ENCODE measurements around the gene XIRP1.

XIRP1 gene

DNA sequence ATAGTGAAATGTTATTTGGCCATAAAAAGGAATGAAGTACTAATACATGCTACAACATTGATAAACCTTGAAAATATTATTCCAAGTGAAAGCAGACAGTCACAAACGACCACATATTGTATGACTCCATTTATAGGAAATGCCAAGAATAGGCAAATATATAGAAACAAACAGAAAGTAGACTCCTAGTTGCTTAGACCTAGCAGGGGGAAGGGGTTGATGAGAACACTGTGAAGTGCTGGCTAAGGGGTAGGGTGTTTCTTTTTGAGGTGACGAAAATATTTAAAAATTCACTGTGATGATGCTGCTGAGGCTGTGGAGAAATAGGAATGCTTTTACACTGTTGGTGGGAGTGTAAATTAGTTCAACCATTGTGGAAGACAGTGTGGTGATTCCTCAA lies 30.5 kb upstream of the XIRP1 start:
- no peak overlapping the region for H3K4me3 ChIP-seq (ENCODE audit: low read length in 2 of 2)
- H3K9me3 ChIP-seq (ENCODE audit: control insufficient read depth in 2 of 2, low read length in 2 of 2): no peaks in the 10 kb centered on the region
- no peak overlapping the region for H3K9ac ChIP-seq (ENCODE audit: low read length in 2 of 2)
- H3K36me3 ChIP-seq (ENCODE audit: control insufficient read depth in 2 of 2, insufficient read depth in 2 of 2, low read length in 2 of 2): no peaks in the 10 kb centered on the region
- H3K27ac ChIP-seq (ENCODE audit: low read length): no peak overlapping the region
- H3K27me3 ChIP-seq (ENCODE audit: control insufficient read depth in 1 of 2, insufficient read depth in 2 of 2, low read length in 2 of 2): peaks cover 2 to 4% of the 10 kb centered on the region in 2 donors
- no peaks in the 10 kb centered on the region for H3K4me1 ChIP-seq (ENCODE audit: control insufficient read depth, insufficient read depth, low read length)

DNA sequence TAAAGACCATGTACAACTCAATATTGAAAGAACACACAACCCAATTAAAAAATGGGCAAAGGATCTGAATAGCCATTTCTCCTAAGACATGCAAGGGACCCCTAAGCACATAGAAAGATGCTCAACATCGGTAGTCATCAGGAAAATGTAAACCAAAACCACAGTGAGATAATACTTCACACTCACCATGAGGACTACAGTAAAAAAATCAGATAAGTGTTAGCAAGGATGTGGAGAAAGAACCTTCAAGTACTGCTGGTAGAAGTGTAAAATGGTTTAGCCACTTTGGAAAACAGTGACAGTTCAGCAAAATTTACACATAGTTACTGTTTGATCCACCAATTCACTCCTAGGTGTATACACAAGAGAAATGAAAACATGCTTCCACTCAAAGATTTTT lies 30.1 kb upstream of the XIRP1 start:
- H3K9ac ChIP-seq (ENCODE audit: low read length in 2 of 2): no peak overlapping the region
- H3K27ac ChIP-seq (ENCODE audit: low read length): no peak overlapping the region
- H3K4me1 ChIP-seq (ENCODE audit: control insufficient read depth, insufficient read depth, low read length): no peaks in the 10 kb centered on the region
- no peak overlapping the region for H3K4me3 ChIP-seq (ENCODE audit: low read length in 2 of 2)
- no peaks in the 10 kb centered on the region for H3K9me3 ChIP-seq (ENCODE audit: control insufficient read depth in 2 of 2, low read length in 2 of 2)
- no peaks in the 10 kb centered on the region for H3K36me3 ChIP-seq (ENCODE audit: control insufficient read depth in 2 of 2, insufficient read depth in 2 of 2, low read length in 2 of 2)
- peaks cover 3 to 4% of the 10 kb centered on the region in 2 donors for H3K27me3 ChIP-seq (ENCODE audit: control insufficient read depth in 1 of 2, insufficient read depth in 2 of 2, low read length in 2 of 2)

DNA sequence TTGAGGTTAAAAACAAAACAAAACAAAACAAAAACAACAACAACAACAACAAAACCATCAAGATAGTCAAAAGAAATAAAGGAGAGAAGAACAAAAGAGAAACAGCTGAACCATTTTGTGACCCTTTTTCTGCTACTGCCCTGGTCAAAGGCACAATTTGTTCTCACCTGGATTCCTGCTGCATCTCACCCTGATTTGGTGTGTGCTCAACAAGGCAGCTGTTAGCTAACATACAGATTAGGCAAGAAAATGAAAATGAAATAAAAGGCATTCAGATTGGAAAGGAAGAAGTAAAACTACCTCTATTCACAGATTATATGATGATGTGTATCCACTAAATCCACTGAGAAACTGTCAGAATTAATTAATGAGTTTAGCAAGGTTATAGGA lies 28.7 kb upstream of the XIRP1 start:
- Histone ChIP-seq H3K4me1 (ENCODE audit: control insufficient read depth, insufficient read depth, low read length) (no peaks in the 10 kb centered on the region), H3K4me3 (ENCODE audit: low read length in 2 of 2) (no peak overlapping the region), H3K9ac (ENCODE audit: low read length in 2 of 2) (no peak overlapping the region), H3K27me3 (ENCODE audit: control insufficient read depth in 1 of 2, insufficient read depth in 2 of 2, low read length in 2 of 2) (peaks cover 3 to 4% of the 10 kb centered on the region in 2 donors), H3K27ac (ENCODE audit: low read length) (no peak overlapping the region), H3K9me3 (ENCODE audit: control insufficient read depth in 2 of 2, low read length in 2 of 2) (no peaks in the 10 kb centered on the region), H3K36me3 (ENCODE audit: control insufficient read depth in 2 of 2, insufficient read depth in 2 of 2, low read length in 2 of 2) (no peaks in the 10 kb centered on the region)

DNA sequence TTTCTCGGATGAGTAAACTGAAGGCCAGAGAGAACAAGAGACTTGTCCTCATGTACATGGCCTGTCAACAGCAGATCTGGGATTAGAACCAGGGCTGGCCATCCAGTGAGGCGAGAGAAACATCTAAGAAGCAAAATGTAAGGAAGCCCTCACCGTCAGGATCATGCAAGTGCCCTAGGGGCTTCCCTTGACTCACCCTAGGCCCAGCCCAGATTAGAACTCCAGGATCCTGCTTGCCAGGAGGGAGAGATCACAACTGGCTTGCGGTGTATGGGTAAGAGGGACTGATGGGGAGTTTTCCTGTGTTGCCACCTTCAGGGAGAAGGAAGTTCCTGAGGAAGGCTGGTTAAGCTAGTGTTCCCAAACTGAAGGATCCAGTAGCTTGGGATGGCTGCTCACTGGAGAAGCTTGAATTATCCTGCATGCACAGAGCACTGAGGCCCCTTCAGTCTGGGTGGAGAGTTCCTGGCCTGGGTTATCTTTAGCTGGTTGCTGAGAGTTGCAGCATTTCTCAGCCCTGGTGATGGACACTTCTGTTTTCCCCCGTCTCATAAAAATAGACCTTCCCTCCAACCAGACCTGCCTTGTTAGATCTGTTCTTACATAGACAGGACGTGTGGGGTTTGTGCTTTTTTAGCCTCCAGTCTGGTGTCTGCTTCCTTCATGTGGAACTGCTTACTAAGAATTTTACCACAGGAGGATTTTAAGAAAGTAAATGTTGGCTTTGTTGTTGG lies 28.2 kb upstream of the XIRP1 start:
- no peaks in the 10 kb centered on the region for H3K9me3 ChIP-seq (ENCODE audit: control insufficient read depth in 2 of 2, low read length in 2 of 2)
- no peak overlapping the region for H3K9ac ChIP-seq (ENCODE audit: low read length in 2 of 2)
- no peak overlapping the region for H3K27ac ChIP-seq (ENCODE audit: low read length)
- no peaks in the 10 kb centered on the region for H3K4me1 ChIP-seq (ENCODE audit: control insufficient read depth, insufficient read depth, low read length)
- H3K36me3 ChIP-seq (ENCODE audit: control insufficient read depth in 2 of 2, insufficient read depth in 2 of 2, low read length in 2 of 2): no peaks in the 10 kb centered on the region
- H3K27me3 ChIP-seq (ENCODE audit: control insufficient read depth in 1 of 2, insufficient read depth in 2 of 2, low read length in 2 of 2): peaks cover 3 to 4% of the 10 kb centered on the region in 2 donors
- no peak overlapping the region for H3K4me3 ChIP-seq (ENCODE audit: low read length in 2 of 2)

DNA sequence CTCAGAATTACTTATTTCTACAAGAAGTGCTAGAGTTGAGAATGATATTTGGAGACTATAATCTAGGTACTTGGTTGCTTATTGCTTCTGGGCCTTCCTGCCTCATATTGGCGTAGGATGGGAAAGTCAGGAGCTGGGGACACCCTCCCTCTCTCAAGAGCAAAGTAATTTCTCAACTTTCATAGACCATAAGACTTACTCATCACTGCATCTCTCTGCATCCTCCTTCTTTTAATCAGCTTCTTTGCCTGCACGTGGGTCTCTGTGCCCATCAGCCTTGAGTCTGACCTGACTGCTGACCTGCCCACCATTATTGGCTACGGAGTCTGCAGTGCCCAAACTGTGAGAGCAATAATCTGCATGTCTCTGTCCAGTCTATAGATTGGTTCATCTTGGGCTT lies 27.3 kb upstream of the XIRP1 start:
- H3K9me3 ChIP-seq (ENCODE audit: control insufficient read depth in 2 of 2, low read length in 2 of 2): no peaks in the 10 kb centered on the region
- no peaks in the 10 kb centered on the region for H3K36me3 ChIP-seq (ENCODE audit: control insufficient read depth in 2 of 2, insufficient read depth in 2 of 2, low read length in 2 of 2)
- H3K9ac ChIP-seq (ENCODE audit: low read length in 2 of 2): no peak overlapping the region
- H3K27ac ChIP-seq (ENCODE audit: low read length): no peak overlapping the region
- no peaks in the 10 kb centered on the region for H3K4me1 ChIP-seq (ENCODE audit: control insufficient read depth, insufficient read depth, low read length)
- H3K27me3 ChIP-seq (ENCODE audit: control insufficient read depth in 1 of 2, insufficient read depth in 2 of 2, low read length in 2 of 2): peaks cover 3 to 4% of the 10 kb centered on the region in 2 donors
- no peak overlapping the region for H3K4me3 ChIP-seq (ENCODE audit: low read length in 2 of 2)

DNA sequence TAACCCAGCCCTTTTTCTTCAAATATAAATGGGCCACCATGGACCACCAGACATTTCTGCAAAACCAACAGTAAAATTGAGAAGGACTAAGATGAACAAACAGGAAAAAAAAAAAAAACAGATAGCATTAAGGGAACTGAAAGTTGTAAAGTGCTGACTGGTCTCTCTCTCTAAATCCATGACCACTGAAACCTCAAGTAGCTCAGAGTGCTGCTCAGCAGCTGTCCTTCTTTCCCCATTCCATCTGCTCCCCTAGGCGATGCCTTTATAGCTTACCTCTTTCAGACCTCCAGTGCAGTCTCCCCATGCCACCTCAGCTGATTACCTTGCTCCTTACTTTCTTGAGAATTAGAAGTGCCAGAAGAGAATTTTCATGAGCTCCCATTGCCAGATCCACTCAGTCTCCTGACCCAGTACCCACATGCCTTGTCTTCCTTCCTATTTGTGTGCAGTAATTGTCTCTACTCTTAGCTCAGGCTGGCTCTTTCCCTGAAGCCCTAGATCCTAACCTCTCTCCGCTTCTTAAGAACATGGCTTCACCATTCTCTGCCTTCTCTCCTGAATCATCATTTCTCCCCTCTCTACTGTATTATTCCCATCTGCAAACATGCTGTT lies 23.9 kb upstream of the XIRP1 start:
- Histone ChIP-seq H3K27me3 (ENCODE audit: control insufficient read depth in 1 of 2, insufficient read depth in 2 of 2, low read length in 2 of 2) (peaks cover 3 to 4% of the 10 kb centered on the region in 2 donors), H3K4me1 (ENCODE audit: control insufficient read depth, insufficient read depth, low read length) (no peaks in the 10 kb centered on the region), H3K27ac (ENCODE audit: low read length) (no peak overlapping the region), H3K9me3 (ENCODE audit: control insufficient read depth in 2 of 2, low read length in 2 of 2) (no peaks in the 10 kb centered on the region), H3K36me3 (ENCODE audit: control insufficient read depth in 2 of 2, insufficient read depth in 2 of 2, low read length in 2 of 2) (no peaks in the 10 kb centered on the region), H3K9ac (ENCODE audit: low read length in 2 of 2) (no peak overlapping the region), H3K4me3 (ENCODE audit: low read length in 2 of 2) (no peak overlapping the region)

DNA sequence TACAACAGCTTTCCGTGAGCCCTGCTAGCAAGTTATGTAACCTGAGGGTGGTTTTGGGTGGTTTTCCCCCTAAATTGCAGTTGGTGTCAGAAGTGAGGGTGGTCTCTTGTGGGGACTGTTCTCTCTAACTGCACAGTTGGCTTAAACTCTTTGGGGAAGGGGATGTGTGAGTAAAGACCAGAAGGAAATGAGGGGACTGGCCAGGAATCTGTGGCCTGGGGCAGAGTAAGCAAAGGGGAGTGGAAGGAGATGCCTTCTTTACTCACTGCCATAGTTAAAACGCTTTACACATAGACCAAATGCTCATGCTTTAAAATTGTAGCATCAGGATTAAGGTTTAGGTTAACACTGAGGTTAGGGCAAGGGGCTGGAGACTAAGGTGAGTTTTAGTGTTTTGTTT lies 21.2 kb upstream of the XIRP1 start:
- H3K4me1 ChIP-seq (ENCODE audit: control insufficient read depth, insufficient read depth, low read length): no peaks in the 10 kb centered on the region
- H3K27me3 ChIP-seq (ENCODE audit: control insufficient read depth in 1 of 2, insufficient read depth in 2 of 2, low read length in 2 of 2): peaks cover 0 to 3% of the 10 kb centered on the region in 2 donors
- no peaks in the 10 kb centered on the region for H3K9me3 ChIP-seq (ENCODE audit: control insufficient read depth in 2 of 2, low read length in 2 of 2)
- no peak overlapping the region for H3K9ac ChIP-seq (ENCODE audit: low read length in 2 of 2)
- no peak overlapping the region for H3K4me3 ChIP-seq (ENCODE audit: low read length in 2 of 2)
- H3K36me3 ChIP-seq (ENCODE audit: control insufficient read depth in 2 of 2, insufficient read depth in 2 of 2, low read length in 2 of 2): no peaks in the 10 kb centered on the region
- no peak overlapping the region for H3K27ac ChIP-seq (ENCODE audit: low read length)

DNA sequence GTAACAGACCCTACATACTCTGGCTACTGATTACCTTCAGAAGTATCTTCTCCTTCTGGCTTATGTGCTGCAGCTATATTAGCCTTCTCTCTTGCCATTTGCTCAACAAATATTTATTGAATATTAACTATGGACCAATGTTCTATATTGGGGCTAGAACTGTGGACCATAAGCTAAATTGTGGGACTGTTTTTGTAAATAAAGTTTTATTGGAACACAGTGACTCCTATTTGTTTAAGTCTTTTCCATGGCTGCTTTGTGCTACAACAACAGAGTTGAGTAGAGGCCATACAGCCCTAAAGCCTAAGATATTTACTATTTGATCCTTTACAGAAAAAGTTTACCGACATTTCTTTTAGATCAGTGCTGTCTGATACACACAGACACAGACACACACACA lies 20.3 kb upstream of the XIRP1 start:
- Histone ChIP-seq H3K27ac (ENCODE audit: low read length) (no peak overlapping the region), H3K9ac (ENCODE audit: low read length in 2 of 2) (no peak overlapping the region), H3K4me1 (ENCODE audit: control insufficient read depth, insufficient read depth, low read length) (no peaks in the 10 kb centered on the region), H3K36me3 (ENCODE audit: control insufficient read depth in 2 of 2, insufficient read depth in 2 of 2, low read length in 2 of 2) (no peaks in the 10 kb centered on the region), H3K4me3 (ENCODE audit: low read length in 2 of 2) (no peak overlapping the region), H3K9me3 (ENCODE audit: control insufficient read depth in 2 of 2, low read length in 2 of 2) (no peaks in the 10 kb centered on the region), H3K27me3 (ENCODE audit: control insufficient read depth in 1 of 2, insufficient read depth in 2 of 2, low read length in 2 of 2) (no peaks in the 10 kb centered on the region)

DNA sequence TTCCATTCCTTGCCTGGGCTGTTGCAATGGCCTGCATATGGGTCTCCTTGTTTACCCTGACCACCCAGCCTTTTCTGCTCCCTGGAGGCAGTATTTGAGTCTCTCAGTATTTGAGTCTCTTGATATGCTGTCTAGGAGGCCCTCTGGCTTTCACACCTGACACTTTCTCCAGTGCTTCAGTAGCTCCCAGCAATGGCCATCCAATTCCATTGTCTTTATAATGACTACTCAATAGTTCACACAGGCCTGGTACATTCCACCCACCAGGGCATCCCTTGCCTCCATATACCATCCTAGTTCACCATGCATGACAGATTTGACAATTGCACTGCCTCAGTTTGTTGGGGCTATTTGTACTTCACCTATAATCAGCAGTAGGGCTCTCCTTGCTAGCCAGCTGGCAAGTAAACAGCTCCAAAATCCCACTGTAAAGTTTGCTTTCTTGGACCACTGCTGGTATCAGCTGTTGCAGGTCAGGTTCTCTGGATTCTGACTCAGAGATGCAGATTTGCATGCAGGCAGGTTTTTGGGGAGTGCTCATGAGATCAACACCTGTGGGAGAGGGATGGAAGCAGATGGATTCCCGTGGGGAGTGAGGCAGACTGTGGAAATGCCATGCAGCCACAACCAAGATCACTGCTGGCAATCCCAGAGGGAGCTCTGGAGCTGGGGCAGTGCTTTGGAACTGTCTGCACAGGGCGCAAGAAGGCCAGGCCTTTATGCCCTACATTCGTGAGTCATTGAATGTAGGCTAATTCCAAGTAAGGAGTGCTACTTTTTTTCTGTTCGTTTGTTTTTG lies 19.1 kb upstream of the XIRP1 start:
- Histone ChIP-seq H3K36me3 (ENCODE audit: control insufficient read depth in 2 of 2, insufficient read depth in 2 of 2, low read length in 2 of 2) (no peaks in the 10 kb centered on the region), H3K27me3 (ENCODE audit: control insufficient read depth in 1 of 2, insufficient read depth in 2 of 2, low read length in 2 of 2) (no peaks in the 10 kb centered on the region), H3K27ac (ENCODE audit: low read length) (no peak overlapping the region), H3K4me1 (ENCODE audit: control insufficient read depth, insufficient read depth, low read length) (no peaks in the 10 kb centered on the region), H3K9me3 (ENCODE audit: control insufficient read depth in 2 of 2, low read length in 2 of 2) (no peaks in the 10 kb centered on the region), H3K9ac (ENCODE audit: low read length in 2 of 2) (no peak overlapping the region), H3K4me3 (ENCODE audit: low read length in 2 of 2) (no peak overlapping the region)

DNA sequence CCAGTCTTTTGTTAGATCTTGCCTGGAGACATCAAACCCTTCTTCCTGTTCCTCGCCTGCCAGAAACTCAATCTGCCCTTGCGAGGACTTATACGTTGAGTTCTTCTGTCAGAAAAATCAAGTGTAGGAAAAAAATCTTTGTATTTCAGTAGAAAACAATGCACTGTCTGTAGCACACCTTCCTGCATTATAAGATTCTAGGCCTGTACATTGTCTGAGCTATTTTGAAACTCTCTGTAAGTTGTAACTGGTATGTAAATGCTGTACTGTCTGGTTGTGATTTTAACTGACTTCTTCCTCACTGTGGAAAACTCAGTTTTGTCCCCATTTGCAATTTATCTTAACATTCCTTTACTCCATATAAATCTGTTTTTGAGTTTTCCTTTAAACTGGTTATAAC lies 17.7 kb upstream of the XIRP1 start:
- no peaks in the 10 kb centered on the region for H3K36me3 ChIP-seq (ENCODE audit: control insufficient read depth in 2 of 2, insufficient read depth in 2 of 2, low read length in 2 of 2)
- H3K4me3 ChIP-seq (ENCODE audit: low read length in 2 of 2): no peak overlapping the region
- H3K4me1 ChIP-seq (ENCODE audit: control insufficient read depth, insufficient read depth, low read length): no peaks in the 10 kb centered on the region
- H3K27ac ChIP-seq (ENCODE audit: low read length): no peak overlapping the region
- peaks cover 0 to 1% of the 10 kb centered on the region in 2 donors for H3K9me3 ChIP-seq (ENCODE audit: control insufficient read depth in 2 of 2, low read length in 2 of 2)
- peaks cover 0 to 2% of the 10 kb centered on the region in 2 donors for H3K27me3 ChIP-seq (ENCODE audit: control insufficient read depth in 1 of 2, insufficient read depth in 2 of 2, low read length in 2 of 2)
- no peak overlapping the region for H3K9ac ChIP-seq (ENCODE audit: low read length in 2 of 2)

Measured in stomach smooth muscle (tissue), 2 donors.